ENCODE measurements around the gene PBRM1.

Gene PBRM1

GRCh38 chr3:52636673-52637072 lies 49.0 kb downstream of the PBRM1 start:
- Histone ChIP-seq H3K9me2 (replicated peaks; ENCODE audit: insufficient read depth, low read length) (no peaks in the 10 kb centered on the region), H4K20me1 (ENCODE audit: insufficient read depth, low read length) (no peaks in the 10 kb centered on the region), H3K9me3 (replicated peaks; ENCODE audit: insufficient read depth, low read length) (no peaks in the 10 kb centered on the region), H3K9ac (ENCODE audit: low read length) (no peak overlapping the region), H2AFZ (ENCODE audit: low read length) (no peak overlapping the region), H3K36me3 (replicated peaks; ENCODE audit: insufficient read depth, low read length) (peaks cover 12% of the 10 kb centered on the region), H3K4me1 (ENCODE audit: low read length) (no peaks in the 10 kb centered on the region), H3K27me3 (replicated peaks; ENCODE audit: insufficient read depth, low read length) (no peaks in the 10 kb centered on the region), H3K4me2 (ENCODE audit: low read depth, low read length) (no peak overlapping the region), H3K27ac (ENCODE audit: low read length) (no peak overlapping the region), H3F3A (ENCODE audit: insufficient read depth, low read length) (no peaks in the 10 kb centered on the region), H3K4me3 (ENCODE audit: low read length) (no peak overlapping the region), H3K79me2 (ENCODE audit: low read length) (peaks cover 4% of the 10 kb centered on the region; the same call in 1 of the 2 replicates)
- no peak for TF ChIP-seq EZH2phosphoT487 (IDR thresholded peaks at IDR 0.05; ENCODE audit: low read length)
- no peak for DNase-seq

- no peak for TF ChIP-seq CTCF (IDR thresholded peaks at IDR 0.05; ENCODE audit: low read length)
- no peak for TF ChIP-seq EZH2phosphoT487 (IDR thresholded peaks at IDR 0.05; ENCODE audit: low read length)
- TF ChIP-seq EZH2 (optimal IDR thresholded peaks at IDR 0.05; ENCODE audit: low read depth, low read length) = no peak
- Histone ChIP-seq H3K27me3 (replicated peaks; ENCODE audit: insufficient read depth, low read length) (no peaks in the 10 kb centered on the region), H3K36me3 (replicated peaks; ENCODE audit: insufficient read depth, low read length) (peaks cover 8% of the 10 kb centered on the region; the same call in 1 of the 2 replicates), H3K9me3 (replicated peaks; ENCODE audit: insufficient read depth, low read length) (no peaks in the 10 kb centered on the region), H3K9me2 (replicated peaks; ENCODE audit: insufficient read depth, low read length) (no peaks in the 10 kb centered on the region), H3K27ac (ENCODE audit: low read length) (no peak overlapping the region), H2AFZ (ENCODE audit: low read length) (no peak overlapping the region), H4K20me1 (ENCODE audit: insufficient read depth, low read length) (no peaks in the 10 kb centered on the region), H3K4me3 (ENCODE audit: low read length) (no peak overlapping the region), H3K4me2 (ENCODE audit: low read depth, low read length) (no peak overlapping the region), H3F3A (ENCODE audit: insufficient read depth, low read length) (no peaks in the 10 kb centered on the region), H3K79me2 (ENCODE audit: low read length) (peaks cover 4% of the 10 kb centered on the region; the same call in 1 of the 2 replicates), H3K9ac (ENCODE audit: low read length) (no peak overlapping the region), H3K4me1 (ENCODE audit: low read length) (no peaks in the 10 kb centered on the region)
- DNase-seq = no peak
Observed at GRCh38 chr3:52633786-52634185, 51.9 kb downstream of the PBRM1 start.

GRCh38 chr3:52625041-52625440 lies 60.7 kb downstream of the PBRM1 start:
- H3K9me3 ChIP-seq (replicated peaks; ENCODE audit: insufficient read depth, low read length) = no peaks in the 10 kb centered on the region
- no peaks in the 10 kb centered on the region for H3K4me1 ChIP-seq (ENCODE audit: low read length)
- no peaks in the 10 kb centered on the region for H3K27me3 ChIP-seq (replicated peaks; ENCODE audit: insufficient read depth, low read length)
- H3K9me2 ChIP-seq (replicated peaks; ENCODE audit: insufficient read depth, low read length) = no peaks in the 10 kb centered on the region
- TF ChIP-seq CTCF (IDR thresholded peaks at IDR 0.05; ENCODE audit: low read length) = no peak
- no peak for TF ChIP-seq EZH2phosphoT487 (IDR thresholded peaks at IDR 0.05; ENCODE audit: low read length)
- TF ChIP-seq EZH2 (optimal IDR thresholded peaks at IDR 0.05; ENCODE audit: low read depth, low read length) = no peak
- no peak overlapping the region for H3K27ac ChIP-seq (ENCODE audit: low read length)
- H3K4me2 ChIP-seq (ENCODE audit: low read depth, low read length) = no peak overlapping the region
- H3K4me3 ChIP-seq (ENCODE audit: low read length) = no peak overlapping the region
- DNase-seq = no peak
- peaks cover 6% of the 10 kb centered on the region; the same call in 1 of the 2 replicates for H3K36me3 ChIP-seq (replicated peaks; ENCODE audit: insufficient read depth, low read length)
- H2AFZ ChIP-seq (ENCODE audit: low read length) = no peak overlapping the region
- H3K79me2 ChIP-seq (ENCODE audit: low read length) = no peaks in the 10 kb centered on the region
- no peak overlapping the region for H3K9ac ChIP-seq (ENCODE audit: low read length)
- no peaks in the 10 kb centered on the region for H4K20me1 ChIP-seq (ENCODE audit: insufficient read depth, low read length)
- no peaks in the 10 kb centered on the region for H3F3A ChIP-seq (ENCODE audit: insufficient read depth, low read length)

- H3K27ac ChIP-seq (ENCODE audit: low read length) = no peak overlapping the region
- H3K4me1 ChIP-seq (ENCODE audit: low read length) = no peaks in the 10 kb centered on the region
- H3F3A ChIP-seq (ENCODE audit: insufficient read depth, low read length) = no peaks in the 10 kb centered on the region
- H3K9me2 ChIP-seq (replicated peaks; ENCODE audit: insufficient read depth, low read length) = no peaks in the 10 kb centered on the region
- no peaks in the 10 kb centered on the region for H3K9me3 ChIP-seq (replicated peaks; ENCODE audit: insufficient read depth, low read length)
- H4K20me1 ChIP-seq (ENCODE audit: insufficient read depth, low read length) = no peaks in the 10 kb centered on the region
- H3K79me2 ChIP-seq (ENCODE audit: low read length) = no peaks in the 10 kb centered on the region
- H3K27me3 ChIP-seq (replicated peaks; ENCODE audit: insufficient read depth, low read length) = no peaks in the 10 kb centered on the region
- H2AFZ ChIP-seq (ENCODE audit: low read length) = no peak overlapping the region
- H3K4me2 ChIP-seq (ENCODE audit: low read depth, low read length) = no peak overlapping the region
- no peak for DNase-seq
- peaks cover 6% of the 10 kb centered on the region; the same call in 1 of the 2 replicates for H3K36me3 ChIP-seq (replicated peaks; ENCODE audit: insufficient read depth, low read length)
- TF ChIP-seq CTCF (IDR thresholded peaks at IDR 0.05; ENCODE audit: low read length) (no peak), EZH2 (optimal IDR thresholded peaks at IDR 0.05; ENCODE audit: low read depth, low read length) (no peak), EZH2phosphoT487 (IDR thresholded peaks at IDR 0.05; ENCODE audit: low read length) (no peak)
- no peak overlapping the region for H3K4me3 ChIP-seq (ENCODE audit: low read length)
- H3K9ac ChIP-seq (ENCODE audit: low read length) = no peak overlapping the region
Observed at GRCh38 chr3:52623234-52623792, 62.4 kb downstream of the PBRM1 start.
